Dendritic cell treated with granulocyte-macrophage colony-stimulating factor and Interleukin-4, amounts not matched to agents 40 ng/mL and 50 ng/mL, for 4 days (primary cell): Measurements from ENCODE around the gene LAMB1.
"Not testable (repeated sequence)": the region's sequence is repeated elsewhere in the genome, so short reads cannot be mapped to it uniquely, and the experiment has no call there.

Source experiments
- H3K27ac Mint-ChIP-seq: one replicate; pipeline ENCODE4 v1.8.0; 2022; ENCODE audit warnings: mild to moderate bottlenecking, mixed read lengths
- H3K27me3 Mint-ChIP-seq: one replicate; pipeline ENCODE4 v1.8.0; 2022; ENCODE audit warnings: mild to moderate bottlenecking, mixed read lengths
- H3K36me3 Mint-ChIP-seq: one replicate; pipeline ENCODE4 v1.8.0; 2022; ENCODE audit warnings: low read depth, mixed read lengths
- H3K4me1 Mint-ChIP-seq: one replicate; pipeline ENCODE4 v1.8.0; 2022; ENCODE audit warnings: low read depth, mixed read lengths
- H3K4me3 Mint-ChIP-seq: one replicate; pipeline ENCODE4 v1.8.0; 2022; ENCODE audit warnings: mild to moderate bottlenecking, moderate library complexity, mixed read lengths
- H3K9me3 Mint-ChIP-seq: one replicate; pipeline ENCODE4 v1.8.0; 2022; ENCODE audit warnings: mixed read lengths
- intact Hi-C: fragments of 100-400 bp; cut with micrococcal nuclease; formaldehyde crosslinking; loops from one replicate; pipeline ENCODE4 v1.15.0; 2022

Gene LAMB1

GRCh38 chr7:107961405-107961804, 41.6 kb downstream of the LAMB1 start:
- intact Hi-C loops: no loop called here
- H3K4me1 Mint-ChIP-seq: no peaks in the 10 kb centered on the region
- no peak overlapping the region for H3K4me3 Mint-ChIP-seq
- no peaks in the 10 kb centered on the region for H3K27me3 Mint-ChIP-seq
- no peaks in the 10 kb centered on the region for H3K36me3 Mint-ChIP-seq
- no peaks in the 10 kb centered on the region for H3K9me3 Mint-ChIP-seq
- H3K27ac Mint-ChIP-seq: no peak overlapping the region

- Mint-ChIP-seq H3K4me3 (no peak overlapping the region), H3K36me3 (no peaks in the 10 kb centered on the region), H3K4me1 (no peaks in the 10 kb centered on the region), H3K9me3 (no peaks in the 10 kb centered on the region), H3K27me3 (no peaks in the 10 kb centered on the region), H3K27ac (no peak overlapping the region)
- intact Hi-C loops: no loop called here
Measured at GRCh38 chr7:107960272-107960671, 42.7 kb downstream of the LAMB1 start.

- Mint-ChIP-seq H3K9me3 (no peaks in the 10 kb centered on the region), H3K36me3 (no peaks in the 10 kb centered on the region), H3K27ac (no peak overlapping the region), H3K4me1 (no peaks in the 10 kb centered on the region), H3K4me3 (no peak overlapping the region), H3K27me3 (no peaks in the 10 kb centered on the region)
- intact Hi-C loops: no loop called here
Measured at GRCh38 chr7:107959527-107959898, 43.4 kb downstream of the LAMB1 start.

- Mint-ChIP-seq H3K4me3 (no peak overlapping the region), H3K9me3 (no peaks in the 10 kb centered on the region), H3K36me3 (no peaks in the 10 kb centered on the region), H3K27me3 (no peaks in the 10 kb centered on the region), H3K27ac (no peak overlapping the region), H3K4me1 (no peaks in the 10 kb centered on the region)
- intact Hi-C loops: no loop called here
Measured at GRCh38 chr7:107958764-107959526, 44.0 kb downstream of the LAMB1 start.

GRCh38 chr7:107957436-107957835, 45.5 kb downstream of the LAMB1 start:
- H3K4me1 Mint-ChIP-seq: no peaks in the 10 kb centered on the region
- H3K27me3 Mint-ChIP-seq: no peaks in the 10 kb centered on the region
- intact Hi-C loops: no loop called here
- H3K27ac Mint-ChIP-seq: no peak overlapping the region
- no peaks in the 10 kb centered on the region for H3K9me3 Mint-ChIP-seq
- no peak overlapping the region for H3K4me3 Mint-ChIP-seq
- H3K36me3 Mint-ChIP-seq: no peaks in the 10 kb centered on the region

GRCh38 chr7:107956950-107957349, 46.0 kb downstream of the LAMB1 start:
- intact Hi-C loops, H3K27ac Mint-ChIP-seq, H3K4me1 Mint-ChIP-seq, H3K27me3 Mint-ChIP-seq, H3K9me3 Mint-ChIP-seq, H3K4me3 Mint-ChIP-seq, H3K36me3 Mint-ChIP-seq: not testable (repeated sequence)

GRCh38 chr7:107955394-107955793, 47.6 kb downstream of the LAMB1 start:
- no peaks in the 10 kb centered on the region for H3K27me3 Mint-ChIP-seq
- H3K9me3 Mint-ChIP-seq: no peaks in the 10 kb centered on the region
- intact Hi-C loops: no loop called here
- no peak overlapping the region for H3K4me3 Mint-ChIP-seq
- no peaks in the 10 kb centered on the region for H3K4me1 Mint-ChIP-seq
- no peaks in the 10 kb centered on the region for H3K36me3 Mint-ChIP-seq
- no peak overlapping the region for H3K27ac Mint-ChIP-seq

GRCh38 chr7:107953924-107954303, 49.0 kb downstream of the LAMB1 start:
- no peaks in the 10 kb centered on the region for H3K27me3 Mint-ChIP-seq

GRCh38 chr7:107953265-107953923, 49.6 kb downstream of the LAMB1 start:
- no peak overlapping the region for H3K27ac Mint-ChIP-seq
- intact Hi-C loops: no loop called here
- no peaks in the 10 kb centered on the region for H3K36me3 Mint-ChIP-seq
- no peaks in the 10 kb centered on the region for H3K4me1 Mint-ChIP-seq
- H3K9me3 Mint-ChIP-seq: no peaks in the 10 kb centered on the region
- H3K4me3 Mint-ChIP-seq: no peak overlapping the region
- H3K27me3 Mint-ChIP-seq: no peaks in the 10 kb centered on the region

More at GRCh38 chr7:107953924-107954303, 49.0 kb downstream of the LAMB1 start:
- intact Hi-C loops: no loop called here
- Mint-ChIP-seq H3K36me3 (no peaks in the 10 kb centered on the region), H3K9me3 (no peaks in the 10 kb centered on the region), H3K27ac (no peak overlapping the region), H3K4me3 (no peak overlapping the region), H3K4me1 (no peaks in the 10 kb centered on the region)

GRCh38 chr7:107951896-107952295, 51.1 kb downstream of the LAMB1 start:
- Mint-ChIP-seq H3K27me3 (no peaks in the 10 kb centered on the region), H3K27ac (no peak overlapping the region), H3K9me3 (no peaks in the 10 kb centered on the region), H3K4me3 (no peak overlapping the region), H3K4me1 (no peaks in the 10 kb centered on the region), H3K36me3 (no peaks in the 10 kb centered on the region)
- intact Hi-C loops: no loop called here

GRCh38 chr7:107951172-107951787, 51.7 kb downstream of the LAMB1 start:
- Mint-ChIP-seq H3K27ac (no peak overlapping the region), H3K36me3 (no peaks in the 10 kb centered on the region), H3K9me3 (no peaks in the 10 kb centered on the region), H3K27me3 (no peaks in the 10 kb centered on the region), H3K4me1 (no peaks in the 10 kb centered on the region), H3K4me3 (no peak overlapping the region)
- intact Hi-C loops: no loop called here

- intact Hi-C loops: no loop called here
- H3K4me3 Mint-ChIP-seq: no peak overlapping the region
- no peak overlapping the region for H3K27ac Mint-ChIP-seq
Measured at GRCh38 chr7:107949443-107949935, 53.5 kb downstream of the LAMB1 start.

GRCh38 chr7:107948645-107949442, 54.1 kb downstream of the LAMB1 start:
- H3K9me3 Mint-ChIP-seq: no peaks in the 10 kb centered on the region
- H3K27me3 Mint-ChIP-seq: no peaks in the 10 kb centered on the region
- H3K4me1 Mint-ChIP-seq: no peaks in the 10 kb centered on the region
- intact Hi-C loops: no loop called here
- H3K36me3 Mint-ChIP-seq: no peaks in the 10 kb centered on the region
- H3K27ac Mint-ChIP-seq: no peak overlapping the region
- no peak overlapping the region for H3K4me3 Mint-ChIP-seq

More at GRCh38 chr7:107949443-107949935, 53.5 kb downstream of the LAMB1 start:
- Mint-ChIP-seq H3K27me3 (no peaks in the 10 kb centered on the region), H3K36me3 (no peaks in the 10 kb centered on the region), H3K4me1 (no peaks in the 10 kb centered on the region), H3K9me3 (no peaks in the 10 kb centered on the region)

- H3K9me3 Mint-ChIP-seq: no peaks in the 10 kb centered on the region
- intact Hi-C loops: no loop called here
- no peak overlapping the region for H3K27ac Mint-ChIP-seq
- no peaks in the 10 kb centered on the region for H3K4me1 Mint-ChIP-seq
- no peaks in the 10 kb centered on the region for H3K27me3 Mint-ChIP-seq
- H3K36me3 Mint-ChIP-seq: no peaks in the 10 kb centered on the region
- H3K4me3 Mint-ChIP-seq: no peak overlapping the region
Measured at GRCh38 chr7:107946881-107947280, 56.1 kb downstream of the LAMB1 start.
